H9 (cell line): ENCODE measurements around the gene MCM8. TPM values are rescaled to one million over a fixed set of nuclear protein-coding genes. Genes with fewer than 3 reads are reported as not detected.

ENCODE experiments used
- DNase-seq: peaks from one replicate; pipeline ENCODE4 v3.0.0-alpha.2; 2017
- H2AFZ ChIP-seq: one replicate; pipeline ENCODE4 v1.6.1; 2013; ENCODE audit warnings: mild to moderate bottlenecking, low read length, control low read depth, moderate library complexity
- H2AK5ac ChIP-seq: 2 replicates; pipeline ENCODE4 v1.6.1; 2013; ENCODE audit warnings: low read length, control low read depth, mixed read lengths; ENCODE audit not compliant: insufficient read length
- H2BK120ac ChIP-seq: one replicate; pipeline ENCODE4 v1.6.1; 2013; ENCODE audit warnings: low read depth, mild to moderate bottlenecking, low read length, control low read depth, inconsistent platforms; ENCODE audit not compliant: poor library complexity, severe bottlenecking
- H2BK12ac ChIP-seq: 2 replicates; pipeline ENCODE4 v1.6.1; 2013; ENCODE audit warnings: low read length, control low read depth, mixed read lengths, low read depth; ENCODE audit not compliant: insufficient read length
- H2BK15ac ChIP-seq: 2 replicates; pipeline ENCODE4 v1.6.1; 2013; ENCODE audit warnings: low read depth, low read length, control low read depth
- H2BK20ac ChIP-seq: one replicate; pipeline ENCODE4 v1.6.1; 2013; ENCODE audit warnings: low read depth, mild to moderate bottlenecking, low read length, control low read depth, inconsistent platforms; ENCODE audit not compliant: poor library complexity, severe bottlenecking
- H2BK5ac ChIP-seq: 2 replicates; pipeline ENCODE4 v1.6.1; 2013; ENCODE audit warnings: low read length, control low read depth, mixed read lengths; ENCODE audit not compliant: insufficient read length
- H3K14ac ChIP-seq: 2 replicates; pipeline ENCODE4 v1.6.1; 2013; ENCODE audit warnings: low read length, control low read depth; ENCODE audit not compliant: insufficient read depth
- H3K18ac ChIP-seq: 2 replicates; pipeline ENCODE4 v1.6.1; 2013; ENCODE audit warnings: low read depth, mild to moderate bottlenecking, mixed read lengths, low read length, control low read depth; ENCODE audit not compliant: insufficient read length
- H3K23ac ChIP-seq: 2 replicates; pipeline ENCODE4 v1.6.1; 2013; ENCODE audit warnings: low read length, control low read depth, mixed read lengths, low read depth; ENCODE audit not compliant: insufficient read length
- H3K23me2 ChIP-seq: 2 replicates; pipeline ENCODE4 v1.6.1; 2013; ENCODE audit warnings: low read depth, mild to moderate bottlenecking, mixed read lengths, low read length, control low read depth; ENCODE audit not compliant: insufficient read length, poor library complexity, severe bottlenecking
- H3K27ac ChIP-seq: 2 replicates; pipeline ENCODE4 v1.5.1; 2013; ENCODE audit warnings: low read length, control low read depth, mixed read lengths, low read depth; ENCODE audit not compliant: insufficient read length
- H3K27me3 ChIP-seq: 2 replicates; pipeline ENCODE4 v1.6.1; 2013; ENCODE audit warnings: low read length, control low read depth, inconsistent platforms; ENCODE audit not compliant: insufficient read depth
- H3K4ac ChIP-seq: 2 replicates; pipeline ENCODE4 v1.6.1; 2013; ENCODE audit warnings: low read depth, mild to moderate bottlenecking, control low read depth, inconsistent platforms, low read length, moderate library complexity
- H3K4me1 ChIP-seq: 2 replicates; pipeline ENCODE4 v1.6.1; 2013; ENCODE audit warnings: low read length, control low read depth, inconsistent platforms; ENCODE audit not compliant: insufficient read depth
- H3K4me2 ChIP-seq: 2 replicates; pipeline ENCODE4 v1.6.1; 2013; ENCODE audit warnings: low read length, control low read depth, mixed read lengths; ENCODE audit not compliant: insufficient read length, insufficient read depth
- H3K56ac ChIP-seq: 2 replicates; pipeline ENCODE4 v1.6.1; 2013; ENCODE audit warnings: low read depth, mild to moderate bottlenecking, mixed read lengths, low read length, control low read depth; ENCODE audit not compliant: insufficient read length
- H3K79me1 ChIP-seq: 2 replicates; pipeline ENCODE4 v1.6.1; 2013; ENCODE audit warnings: low read depth, mild to moderate bottlenecking, moderate library complexity, low read length, control low read depth, inconsistent platforms; ENCODE audit not compliant: insufficient read depth, poor library complexity, severe bottlenecking
- H3K79me2 ChIP-seq: 2 replicates; pipeline ENCODE4 v1.6.1; 2013; ENCODE audit warnings: low read length, control low read depth, inconsistent platforms; ENCODE audit not compliant: insufficient read depth
- H3K9ac ChIP-seq: 2 replicates; pipeline ENCODE4 v1.6.1; 2013; ENCODE audit warnings: low read length, control low read depth, mixed read lengths; ENCODE audit not compliant: insufficient read length; ENCODE audit errors: extremely low read depth
- H3K9me3 ChIP-seq: one replicate; pipeline ENCODE4 v1.6.1; 2013; ENCODE audit warnings: low read depth, low read length, inconsistent platforms; ENCODE audit not compliant: control insufficient read depth
- H3T11ph ChIP-seq: one replicate; pipeline ENCODE4 v1.6.1; 2013; ENCODE audit warnings: mild to moderate bottlenecking, low read length, control low read depth, inconsistent platforms
- H4K20me1 ChIP-seq: one replicate; pipeline ENCODE4 v1.6.1; 2013; ENCODE audit not compliant: control insufficient read depth, insufficient read length, insufficient read depth
- H4K5ac ChIP-seq: 2 replicates; pipeline ENCODE4 v1.6.1; 2013; ENCODE audit warnings: low read depth, mild to moderate bottlenecking, mixed read lengths, low read length, control low read depth; ENCODE audit not compliant: insufficient read length
- H4K8ac ChIP-seq: replicated peaks from 2 replicates; pipeline ENCODE4 v1.6.1; 2013; ENCODE audit warnings: low read length, control low read depth, mixed read lengths, low read depth; ENCODE audit not compliant: insufficient read length
- H4K91ac ChIP-seq: 2 replicates; pipeline ENCODE4 v1.6.1; 2013; ENCODE audit warnings: low read depth, mild to moderate bottlenecking, moderate library complexity, mixed read lengths, low read length, control low read depth; ENCODE audit not compliant: insufficient read length
- H3K27ac Mint-ChIP-seq, 3 experiments: 2 replicates in 2 of 3; 3 replicates in 1 of 3; pipeline ENCODE4 v1.8.0; 2020 to 2021; ENCODE audit warnings: mixed read lengths in 3 of 3, mild to moderate bottlenecking in 1 of 3, moderate library complexity in 1 of 3
- H3K27me3 Mint-ChIP-seq: 2 replicates; pipeline ENCODE4 v1.8.0; 2021; ENCODE audit warnings: low read depth, mild to moderate bottlenecking, moderate library complexity, mixed read lengths
- H3K36me3 Mint-ChIP-seq, 3 experiments: 2 replicates in 2 of 3; 3 replicates in 1 of 3; pipeline ENCODE4 v1.8.0; 2020 to 2021; ENCODE audit warnings: low read depth in 3 of 3, mixed read lengths in 3 of 3; ENCODE audit not compliant: insufficient read depth in 1 of 3
- H3K4me1 Mint-ChIP-seq, 2 experiments: 2 replicates each; pipeline ENCODE4 v1.8.0; 2020; ENCODE audit warnings: mixed read lengths in 2 of 2
- H3K4me3 Mint-ChIP-seq, 2 experiments: 2 replicates in 1 of 2; 3 replicates in 1 of 2; pipeline ENCODE4 v1.8.0; 2020 to 2021; ENCODE audit warnings: mild to moderate bottlenecking in 2 of 2, mixed read lengths in 2 of 2, moderate library complexity in 1 of 2
- H3K9me3 Mint-ChIP-seq, 2 experiments: 2 replicates in 1 of 2; 3 replicates in 1 of 2; pipeline ENCODE4 v1.8.0; 2020; ENCODE audit warnings: mild to moderate bottlenecking in 2 of 2, mixed read lengths in 2 of 2, moderate library complexity in 1 of 2
- WGBS: extraction: QIAGEN DNeasy Blood & Tissue Kit; methylation state at CpG from one replicate; pipeline ENCODE4 v1.1.7; 2013; ENCODE audit warnings: missing lambda C conversion rate, low lambda C conversion rate, mixed read lengths; ENCODE audit not compliant: insufficient read length; ENCODE audit errors: extremely low coverage; 5-methylcytosine and 5-hydroxymethylcytosine counted together
- total RNA-seq: library from RNA; stranded (reverse); gene quantifications from 2 replicates; pipeline ENCODE4 v1.2.1, GENCODE V29; 2021
- TF ChIP-seq, protein P1 (sequence below): fragments of 200-600 bp; sonication (generic); conservative IDR thresholded peaks from 3 replicates; pipeline ENCODE4 v1.8.0; 2021; ENCODE audit warnings: antibody characterized with exemption, mild to moderate bottlenecking

The MCM8 gene
- total RNA-seq, 1 experiment from 2014 or later, result 32.2 TPM

DNA sequence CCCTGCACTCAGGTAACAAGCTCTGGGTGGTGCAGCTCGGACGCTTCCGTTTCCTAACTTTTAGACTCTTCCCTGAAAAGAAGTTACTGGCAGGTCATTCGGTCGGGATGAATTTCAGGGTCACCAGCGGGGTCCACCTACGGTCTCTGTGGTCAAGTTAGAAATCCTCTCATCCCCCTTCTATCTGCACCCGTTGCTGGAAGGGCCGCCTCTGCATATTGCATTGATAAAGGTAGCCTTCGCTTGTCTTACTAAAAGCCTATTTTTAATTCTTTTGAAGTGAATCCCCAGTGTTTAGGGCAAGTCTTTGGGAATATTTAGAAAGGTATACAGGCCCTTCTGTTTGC is 56.1 kb downstream of the MCM8 start:
- TF ChIP-seq, protein P1, sequence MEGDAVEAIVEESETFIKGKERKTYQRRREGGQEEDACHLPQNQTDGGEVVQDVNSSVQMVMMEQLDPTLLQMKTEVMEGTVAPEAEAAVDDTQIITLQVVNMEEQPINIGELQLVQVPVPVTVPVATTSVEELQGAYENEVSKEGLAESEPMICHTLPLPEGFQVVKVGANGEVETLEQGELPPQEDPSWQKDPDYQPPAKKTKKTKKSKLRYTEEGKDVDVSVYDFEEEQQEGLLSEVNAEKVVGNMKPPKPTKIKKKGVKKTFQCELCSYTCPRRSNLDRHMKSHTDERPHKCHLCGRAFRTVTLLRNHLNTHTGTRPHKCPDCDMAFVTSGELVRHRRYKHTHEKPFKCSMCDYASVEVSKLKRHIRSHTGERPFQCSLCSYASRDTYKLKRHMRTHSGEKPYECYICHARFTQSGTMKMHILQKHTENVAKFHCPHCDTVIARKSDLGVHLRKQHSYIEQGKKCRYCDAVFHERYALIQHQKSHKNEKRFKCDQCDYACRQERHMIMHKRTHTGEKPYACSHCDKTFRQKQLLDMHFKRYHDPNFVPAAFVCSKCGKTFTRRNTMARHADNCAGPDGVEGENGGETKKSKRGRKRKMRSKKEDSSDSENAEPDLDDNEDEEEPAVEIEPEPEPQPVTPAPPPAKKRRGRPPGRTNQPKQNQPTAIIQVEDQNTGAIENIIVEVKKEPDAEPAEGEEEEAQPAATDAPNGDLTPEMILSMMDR, result no peak
- H4K20me1 ChIP-seq, result no peaks in the 10 kb centered on the region
- Mint-ChIP-seq H3K27me3 (no peaks in the 10 kb centered on the region), H3K4me3 (peak overlapping the region; percentile 96 to 98), H3K36me3 (peaks cover 10 to 19% (median 18%) of the 10 kb centered on the region in 3 experiments; a peak in 6 of 7 replicates), H3K4me1 (peaks cover 12 to 15% of the 10 kb centered on the region in 2 experiments), H3K27ac (peak overlapping the region; percentile 41 to 98 (median 82); a peak in 5 of 7 replicates), H3K9me3 (no peaks in the 10 kb centered on the region)
- H3K18ac ChIP-seq, result no peak overlapping the region
- H2AK5ac ChIP-seq, result no peak overlapping the region
- no peak overlapping the region for H3K14ac ChIP-seq
- no peak overlapping the region for H4K8ac ChIP-seq
- no peak overlapping the region for H2BK5ac ChIP-seq
- H3K9ac ChIP-seq, result peak overlapping the region; percentile 49
- DNase-seq, result no peak
- H3K23me2 ChIP-seq, result peaks cover 3% of the 10 kb centered on the region
- H2BK12ac ChIP-seq, result no peak overlapping the region
- no peak overlapping the region for H2BK120ac ChIP-seq
- H3K27me3 ChIP-seq, result no peaks in the 10 kb centered on the region
- H3K27ac ChIP-seq, result no peak overlapping the region
- H3K4me2 ChIP-seq, result peak overlapping the region; percentile 85
- H3K79me2 ChIP-seq, result peaks cover 3% of the 10 kb centered on the region; the same call in 1 of the 2 replicates
- H4K5ac ChIP-seq, result no peak overlapping the region
- H3K23ac ChIP-seq, result no peak overlapping the region
- WGBS, result no CpG with 5 or more reads among the region's 10 CpGs
- H3T11ph ChIP-seq, result no peak overlapping the region
- H3K9me3 ChIP-seq, result no peaks in the 10 kb centered on the region
- no peak overlapping the region for H2BK20ac ChIP-seq
- H4K91ac ChIP-seq, result no peak overlapping the region
- no peak overlapping the region for H3K4ac ChIP-seq
- H2AFZ ChIP-seq, result no peak overlapping the region
- H2BK15ac ChIP-seq, result no peak overlapping the region
- H3K56ac ChIP-seq, result no peak overlapping the region
- no peaks in the 10 kb centered on the region for H3K79me1 ChIP-seq
- no peaks in the 10 kb centered on the region for H3K4me1 ChIP-seq
